GM08714 (cell line): Measurements from ENCODE around the gene PRKCD.

Experiments used
- H3K4me3 ChIP-seq: fragments of 200-500 bp; sonication (Bioruptor generic); 2 replicates; pipeline ENCODE4 v1.5.1; 2014; ENCODE audit warnings: mild to moderate bottlenecking, low read length, inconsistent platforms
- ZNF274 ChIP-seq: IDR thresholded peaks from 2 replicates; pipeline ENCODE4 v1.6.1; 2012; ENCODE audit warnings: mild to moderate bottlenecking, low read depth, low read length

PRKCD gene

DNA sequence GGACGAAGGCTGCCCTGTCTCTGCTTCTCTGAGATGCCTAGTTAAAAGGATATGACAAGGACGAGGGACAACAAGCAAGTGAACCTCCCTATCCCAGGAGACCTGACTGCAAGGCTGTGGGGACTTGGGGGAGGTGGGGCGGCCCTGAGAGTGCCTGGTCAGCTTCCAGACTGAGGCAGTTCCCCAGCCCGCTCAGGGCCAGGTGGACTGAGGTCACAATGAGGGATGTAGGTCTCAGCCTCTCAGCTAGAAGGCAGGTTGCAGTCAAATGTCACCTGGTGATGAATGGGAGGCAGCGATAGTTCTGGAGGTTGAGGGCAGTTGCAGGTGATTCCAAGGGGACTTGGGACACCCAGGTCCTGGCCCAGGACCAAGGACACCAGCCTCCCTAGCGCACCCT lies 64.2 kb downstream of the PRKCD start:
- no peak for TF ChIP-seq ZNF274
- no peak overlapping the region for H3K4me3 ChIP-seq

GRCh38 chr3:53225651-53226050 lies 64.6 kb downstream of the PRKCD start:
- TF ChIP-seq ZNF274 = no peak
- H3K4me3 ChIP-seq = no peak overlapping the region

- TF ChIP-seq ZNF274 = no peak
- H3K4me3 ChIP-seq = no peak overlapping the region
These were observed 65.3 kb downstream of the PRKCD start for GRCh38 chr3:53226142-53226840.

DNA sequence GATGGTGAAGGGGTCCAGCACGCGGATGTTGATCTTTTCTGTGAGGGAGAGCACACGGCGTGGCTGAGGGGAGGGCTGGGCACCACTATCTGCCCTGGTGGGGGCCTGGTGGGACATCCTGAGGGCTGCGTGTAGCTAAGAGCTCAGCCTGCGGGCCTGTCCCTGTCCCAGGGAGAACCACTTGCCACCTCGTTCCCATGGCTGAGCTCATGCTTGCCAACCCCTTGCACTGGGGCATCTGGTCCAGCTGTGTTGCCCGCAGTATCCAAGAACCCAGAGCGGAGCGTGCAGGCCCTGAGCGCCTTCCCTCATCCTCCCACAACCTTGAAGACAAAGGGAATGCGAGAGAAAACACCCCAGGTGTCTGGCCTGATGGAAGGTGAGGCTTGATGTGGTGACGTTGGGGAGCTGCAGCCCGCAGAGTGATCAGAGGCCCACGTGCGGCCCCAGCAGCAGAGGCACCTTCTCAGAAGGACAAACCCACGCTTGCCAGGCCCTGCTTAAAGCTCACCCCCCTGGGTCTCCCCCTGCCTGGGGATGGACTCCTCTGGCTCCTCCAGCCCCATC lies 65.9 kb downstream of the PRKCD start:
- no peak for TF ChIP-seq ZNF274
- H3K4me3 ChIP-seq = no peak overlapping the region

GRCh38 chr3:53227993-53228885 lies 67.2 kb downstream of the PRKCD start:
- TF ChIP-seq ZNF274 = no peak
- H3K4me3 ChIP-seq = no peak overlapping the region

GRCh38 chr3:53229171-53229570 lies 68.2 kb downstream of the PRKCD start:
- H3K4me3 ChIP-seq = no peak overlapping the region
- TF ChIP-seq ZNF274 = no peak

DNA sequence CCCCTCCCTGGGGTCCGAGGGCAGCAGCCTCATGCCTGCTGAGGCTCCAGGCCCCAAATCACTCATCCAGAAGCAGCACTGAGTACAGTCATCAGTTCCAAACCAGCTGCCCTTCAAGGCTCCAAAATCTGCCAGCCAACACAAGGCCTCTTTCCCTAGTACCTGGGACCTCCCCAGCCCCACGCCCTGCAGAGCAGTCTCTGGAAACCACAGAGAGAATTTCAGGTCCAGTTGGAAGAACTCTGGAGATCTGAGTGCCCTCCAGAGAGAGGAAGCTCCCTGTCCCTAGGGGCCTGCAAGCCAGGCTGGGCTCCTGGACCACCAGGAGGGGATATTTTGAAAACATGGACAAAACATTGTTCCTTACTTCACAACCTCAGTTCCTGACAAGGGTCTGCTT lies 68.6 kb downstream of the PRKCD start:
- TF ChIP-seq ZNF274 = no peak

DNA sequence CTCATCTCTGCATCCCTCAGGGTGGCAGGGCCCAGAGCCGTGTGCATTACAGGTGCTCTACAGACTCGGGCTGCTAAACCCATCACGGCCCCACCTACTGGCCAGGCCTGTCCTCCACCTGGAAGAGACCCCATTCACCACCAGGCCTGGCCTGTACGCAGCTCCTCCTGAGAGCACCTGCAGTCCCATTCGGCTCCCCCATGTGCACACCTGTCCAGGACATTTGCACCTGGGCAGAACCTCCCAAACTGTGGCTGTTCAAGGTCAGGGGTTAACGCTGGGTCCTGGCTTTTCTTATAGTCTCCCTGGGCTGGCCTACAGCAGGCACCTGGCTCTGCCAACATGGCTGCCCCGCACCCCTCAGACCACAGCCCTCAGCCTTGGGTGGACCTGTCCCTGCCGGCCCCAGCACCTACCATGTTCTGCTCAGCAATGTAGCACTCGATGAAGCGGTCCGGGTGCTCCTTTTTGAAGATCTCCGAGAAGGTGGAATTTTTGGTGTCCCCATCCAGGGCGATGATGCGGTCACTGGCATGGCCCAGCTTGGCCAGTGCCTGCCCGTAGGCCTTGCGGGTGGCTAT lies 69.1 kb downstream of the PRKCD start:
- no peak for TF ChIP-seq ZNF274
- H3K4me3 ChIP-seq = no peak overlapping the region

More for the DNA sequence above, 68.6 kb downstream of the PRKCD start:
- no peak overlapping the region for H3K4me3 ChIP-seq

DNA sequence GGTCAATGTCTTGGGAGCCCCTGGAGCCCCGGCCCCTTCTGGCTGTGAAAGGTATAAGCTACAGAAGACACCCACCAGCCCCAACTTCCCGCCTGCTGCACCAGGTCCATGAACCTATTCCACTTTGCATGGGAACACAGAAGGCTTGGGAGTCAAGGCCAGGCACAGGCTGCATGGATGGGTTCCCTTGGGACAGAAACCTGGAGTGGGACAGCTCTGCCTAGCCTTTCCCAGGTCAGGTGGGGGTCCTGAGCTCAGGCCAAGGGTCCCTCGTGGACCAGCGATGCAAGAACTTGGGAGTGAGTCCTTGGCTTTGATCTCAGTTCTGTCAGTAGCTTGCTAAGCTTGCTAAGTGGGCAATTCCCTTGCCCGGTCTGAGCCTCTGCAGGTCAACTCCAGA lies 69.8 kb downstream of the PRKCD start:
- no peak overlapping the region for H3K4me3 ChIP-seq

DNA sequence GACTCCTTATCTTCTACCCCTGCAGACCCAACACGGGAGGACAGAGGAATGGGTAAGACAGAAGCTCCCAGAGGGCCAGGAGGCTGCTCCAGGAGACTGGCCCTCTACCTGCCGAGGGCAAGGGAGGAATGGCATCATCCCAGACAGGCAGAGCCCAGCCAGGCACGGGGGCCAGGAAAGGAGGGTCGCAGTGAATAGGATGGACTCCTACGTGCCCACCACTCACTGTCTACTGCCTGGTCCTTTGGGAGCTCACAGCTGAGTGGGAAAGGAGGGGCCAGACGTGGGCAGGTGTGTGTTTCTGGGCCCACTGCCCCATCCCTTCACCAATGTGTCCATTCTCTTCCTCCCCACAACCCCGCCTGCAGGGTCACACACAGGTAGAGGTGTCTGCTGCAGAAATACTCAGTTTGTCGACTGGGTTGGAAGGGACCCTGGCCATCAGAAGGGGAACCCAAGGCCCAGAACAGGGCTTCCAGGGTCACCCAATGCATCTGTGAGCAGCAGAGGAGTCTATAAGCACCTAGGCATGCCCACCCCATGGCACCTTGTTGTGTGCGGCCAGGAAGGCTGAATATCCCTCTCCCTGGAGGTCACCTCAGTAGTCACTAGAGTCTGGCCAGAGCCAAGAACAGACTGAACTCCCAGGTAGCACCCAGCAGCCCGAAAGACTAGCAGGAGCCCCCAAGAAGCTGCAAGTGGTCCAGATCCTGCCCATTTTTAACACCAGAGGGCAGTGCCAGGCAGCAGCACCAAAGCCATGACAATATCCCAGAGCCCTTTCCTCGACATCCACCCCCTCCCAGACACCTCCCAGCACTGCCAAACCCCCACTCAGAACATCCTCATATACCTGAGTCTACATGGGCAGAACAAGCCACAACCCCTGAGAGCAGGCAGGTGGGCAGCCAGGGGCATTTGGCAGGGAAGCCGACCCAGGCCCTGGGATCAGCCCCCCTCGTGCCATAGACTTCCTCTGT lies 70.8 kb downstream of the PRKCD start:
- H3K4me3 ChIP-seq = no peak overlapping the region
- no peak for TF ChIP-seq ZNF274

More for the DNA sequence above, 69.8 kb downstream of the PRKCD start:
- TF ChIP-seq ZNF274 = no peak

GRCh38 chr3:53232641-53233377 lies 71.8 kb downstream of the PRKCD start:
- no peak overlapping the region for H3K4me3 ChIP-seq
- TF ChIP-seq ZNF274 = no peak

DNA sequence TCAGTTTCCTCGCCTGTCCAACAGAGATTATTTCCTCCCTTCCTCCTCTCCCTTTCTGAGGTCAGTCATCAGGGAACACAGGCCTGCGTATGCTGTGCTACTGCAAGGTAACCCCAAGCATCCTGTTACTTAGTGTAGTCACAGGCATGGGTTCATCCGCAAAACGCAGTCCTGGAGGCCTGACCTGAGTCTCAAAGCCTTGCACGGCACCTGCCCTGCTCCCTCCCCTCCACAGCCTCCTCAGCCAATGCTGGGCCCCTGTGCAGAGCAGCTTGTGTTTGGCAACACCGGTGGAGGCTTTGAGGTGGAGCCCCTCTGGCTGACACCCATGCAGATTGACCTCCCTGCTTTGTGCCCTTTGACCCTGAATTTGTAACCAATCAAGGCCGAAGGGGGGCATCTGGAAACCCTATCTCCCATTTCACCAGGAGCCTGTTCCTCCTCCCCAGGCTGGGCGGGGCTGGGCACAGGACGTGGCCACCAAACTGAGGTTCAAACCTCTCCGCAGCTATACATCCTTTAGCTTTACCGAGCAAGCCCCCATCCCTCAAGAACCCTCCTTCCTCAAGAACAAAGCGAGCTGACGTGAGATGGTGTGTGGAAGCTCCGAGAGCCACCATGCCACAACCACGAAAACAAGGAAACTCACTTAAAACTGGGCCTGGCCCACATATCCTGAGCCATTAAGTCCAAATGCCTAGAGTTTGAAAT lies 73.3 kb downstream of the PRKCD start:
- no peak for TF ChIP-seq ZNF274
- no peak overlapping the region for H3K4me3 ChIP-seq
